Renal cortex interstitium (tissue), 11 donors: ENCODE results near the gene C6. TPM values are rescaled to one million over a fixed set of nuclear protein-coding genes. Genes with fewer than 3 reads are reported as not detected.
"Not testable (repeated sequence)": the region's sequence is repeated elsewhere in the genome, so short reads cannot be mapped to it uniquely, and the experiment has no call there.

Source experiments
- DNase-seq, 11 donors: peaks; one replicate each; pipeline ENCODE4 v3.0.0-alpha.2; 2013; ENCODE audit warnings: low read depth in 9 of 11, low spot score in 4 of 11; ENCODE audit errors: extremely low read depth in 1 of 11
- polyA plus RNA-seq, 3 donors: library from polyadenylated mRNA; unstranded; fragments of 120-200 nt; gene quantifications; one replicate each; pipeline ENCODE4 v1.2.1, GENCODE V29; 2013; ENCODE audit not compliant: insufficient read length in 3 of 3

C6 gene
- polyA plus RNA-seq, 3 donors, result 1.2 to 3.3 (median 1.5) TPM

DNA sequence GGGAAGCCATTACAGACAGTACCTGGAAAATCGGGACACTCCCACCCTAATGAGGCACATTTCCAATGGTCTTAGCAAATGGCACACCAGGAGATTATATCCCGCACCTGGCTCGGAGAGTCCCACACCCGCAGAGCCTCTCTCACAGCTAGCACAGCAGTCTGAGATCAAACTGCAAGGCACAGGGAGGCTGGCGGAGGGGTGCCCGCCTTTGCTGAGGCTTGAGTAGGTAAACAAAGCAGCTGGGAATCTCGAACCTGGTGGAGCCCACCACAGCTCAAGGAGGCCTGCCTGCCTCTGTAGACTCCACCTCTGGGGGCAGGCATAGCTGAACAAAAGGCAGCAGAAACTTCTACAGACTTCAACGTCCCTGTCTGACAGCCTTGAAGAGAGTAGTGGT lies 7.9 kb downstream of the C6 start:
- DNase-seq, result not testable (repeated sequence)

DNA sequence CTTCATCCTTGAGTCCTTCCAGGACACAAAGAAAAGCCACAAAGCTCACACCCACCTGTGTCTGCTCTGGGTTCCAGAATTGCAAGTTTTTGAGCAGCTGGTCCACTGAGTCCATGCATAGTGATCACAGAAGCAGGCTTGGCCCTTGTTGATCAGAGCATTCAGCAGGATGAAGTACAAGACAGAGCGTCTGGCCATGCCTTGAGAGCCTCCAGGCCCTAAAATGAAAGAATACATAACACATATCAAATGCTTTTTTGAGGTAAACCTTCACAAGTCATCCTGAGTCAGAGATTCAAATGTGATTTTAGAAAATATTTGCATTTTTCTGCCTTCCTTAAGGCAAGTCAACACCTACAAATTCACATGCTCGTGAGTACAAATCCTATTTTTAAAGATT lies 10.3 kb downstream of the C6 start:
- no peak for DNase-seq

DNA sequence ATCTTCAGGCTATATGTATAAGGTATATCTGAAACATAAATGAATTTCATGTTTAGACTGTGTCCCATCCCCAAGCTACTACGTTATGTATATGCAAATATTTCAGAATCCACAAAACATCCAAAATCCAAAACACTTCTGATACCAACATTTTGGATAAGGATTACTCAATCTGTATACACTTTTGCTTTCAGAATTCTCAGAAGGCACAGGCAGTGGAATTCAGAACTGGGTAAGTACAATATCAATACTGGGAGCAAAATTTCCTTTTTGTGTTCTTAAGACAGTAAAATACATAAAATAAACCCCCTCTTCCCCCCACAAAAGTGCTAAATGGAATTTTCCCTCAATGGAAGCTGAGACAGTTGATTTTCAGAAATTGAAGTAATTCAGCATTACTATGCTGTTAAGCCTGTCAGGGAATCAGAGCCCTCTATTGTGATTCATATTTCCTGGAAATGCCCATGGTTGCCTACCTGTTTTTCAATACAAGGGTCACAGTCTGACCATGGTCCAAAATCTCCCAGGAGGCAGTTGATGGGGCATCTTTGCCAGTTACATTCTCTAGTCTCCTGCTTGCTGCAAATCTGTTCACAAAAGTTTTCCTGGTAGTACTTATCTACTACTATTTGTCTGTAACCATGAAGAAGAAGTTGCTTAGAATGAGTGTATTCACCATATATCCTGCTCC lies 12.1 kb downstream of the C6 start:
- DNase-seq, result no peak

- no peak for DNase-seq
Observed at GRCh38 chr5:41200506-41200905, 12.8 kb downstream of the C6 start.

GRCh38 chr5:41199660-41200059 lies 13.7 kb downstream of the C6 start:
- no peak for DNase-seq

DNA sequence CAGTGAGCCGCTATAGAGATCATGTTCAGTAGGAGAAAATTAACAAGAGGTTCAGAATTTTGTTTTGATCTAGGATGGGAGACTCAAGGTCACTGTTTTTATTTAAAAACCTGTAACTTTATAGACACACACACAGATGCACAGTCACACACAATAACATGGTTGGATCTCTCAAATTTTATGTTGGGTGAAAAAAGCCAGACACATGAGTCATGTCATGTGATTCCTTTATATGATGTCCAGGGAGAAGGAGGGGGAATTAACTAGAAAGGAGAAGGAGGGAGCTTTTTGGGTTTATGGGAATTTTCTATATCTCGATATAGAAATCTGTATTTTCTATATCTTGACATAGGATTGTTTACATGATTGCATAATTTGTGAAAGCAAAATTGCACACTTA lies 17.1 kb downstream of the C6 start:
- DNase-seq, result no peak

DNA sequence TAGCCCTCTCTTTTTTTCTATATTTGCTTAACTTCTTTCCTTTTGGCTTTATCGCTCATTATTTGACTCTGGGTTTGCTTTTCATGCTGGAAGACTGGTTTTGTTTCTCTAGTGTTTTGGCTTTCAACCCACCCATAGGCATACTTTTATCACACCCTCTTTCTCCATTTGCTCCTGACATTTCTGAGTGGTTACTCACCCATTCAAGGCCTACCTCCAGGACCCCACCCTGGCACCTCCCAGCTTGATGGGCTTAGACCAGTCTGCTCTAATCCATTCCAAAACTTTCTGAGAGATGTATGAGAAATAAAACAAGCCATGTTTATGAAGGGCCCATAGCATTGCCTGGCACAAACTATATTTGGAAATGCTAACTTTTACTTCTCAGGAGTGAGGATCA lies 18.1 kb downstream of the C6 start:
- DNase-seq, result no peak

GRCh38 chr5:41194339-41194738 lies 19.0 kb downstream of the C6 start:
- DNase-seq, result no peak

DNA sequence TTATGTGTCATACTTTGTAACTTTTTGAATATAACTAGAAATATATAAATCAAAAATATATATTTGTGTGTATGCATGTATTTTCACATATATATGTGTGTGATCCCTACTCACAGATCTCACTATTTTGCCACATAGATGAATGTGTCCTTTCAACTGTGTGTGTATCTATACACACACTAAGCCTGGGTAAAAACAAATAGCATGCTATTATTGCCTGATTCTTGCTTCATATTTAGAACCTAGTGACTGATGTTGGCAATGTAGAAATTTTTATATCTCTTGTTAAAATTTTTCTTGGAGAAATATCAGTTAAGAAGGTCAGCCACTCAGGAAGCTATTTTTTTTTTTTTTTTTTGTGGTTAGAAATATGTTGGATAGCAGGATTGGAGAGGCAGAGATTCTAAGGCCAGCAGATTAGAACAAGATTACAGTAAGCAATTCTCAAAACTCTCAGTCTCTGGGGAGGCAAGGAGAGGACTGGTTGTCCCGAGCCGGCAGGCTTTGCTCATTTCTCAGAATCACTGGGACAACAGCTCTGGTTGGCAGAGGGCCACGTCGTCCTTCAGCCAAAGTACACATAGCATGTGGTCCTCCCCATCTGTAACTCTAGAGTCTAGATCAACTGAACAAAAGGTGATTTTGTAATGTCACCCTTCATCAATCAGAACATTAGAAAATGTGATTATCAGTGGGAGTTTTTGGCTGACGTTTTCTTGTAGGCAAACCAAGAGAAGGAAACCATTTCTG lies 19.7 kb downstream of the C6 start:
- peak; percentile 46 to 85 (median 64) for DNase-seq

GRCh38 chr5:41191249-41191648 lies 22.1 kb downstream of the C6 start:
- DNase-seq, result no peak

DNA sequence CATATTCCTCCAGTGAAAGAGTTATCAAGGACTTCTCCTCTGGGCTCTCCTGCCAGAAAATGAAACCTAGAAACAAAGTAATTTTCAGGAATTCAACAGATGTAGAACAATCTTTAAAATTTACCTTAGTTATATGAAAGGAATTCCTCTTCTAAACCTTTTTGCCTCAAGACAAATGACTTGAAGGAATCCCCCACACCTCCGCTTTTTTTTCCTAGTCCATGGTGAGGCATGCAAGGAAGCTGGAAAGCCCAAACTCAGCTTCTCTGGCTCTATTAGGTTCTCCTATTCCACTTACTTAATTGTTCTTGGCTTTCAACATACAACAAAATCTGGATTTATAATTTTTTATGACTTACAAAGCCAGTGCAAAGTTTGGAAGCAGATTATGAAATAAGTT lies 27.2 kb downstream of the C6 start:
- DNase-seq, result no peak

DNA sequence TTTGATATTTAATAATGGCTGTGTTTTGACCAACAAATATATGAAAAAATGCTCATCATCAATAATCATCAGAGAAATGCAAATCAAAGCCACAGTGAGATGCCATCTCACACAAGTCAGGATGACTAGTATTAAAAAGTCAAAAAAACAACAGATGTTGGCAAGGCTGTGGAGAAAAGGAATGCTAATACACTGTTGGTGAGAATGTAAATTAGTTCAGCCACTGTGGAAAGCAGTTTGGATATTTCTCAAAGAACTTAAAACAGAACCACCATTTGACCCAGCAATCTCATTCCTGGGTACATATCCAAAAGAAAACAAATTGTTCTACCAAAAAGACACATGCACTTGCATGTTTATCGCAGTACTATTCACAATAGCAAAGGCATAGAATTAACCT lies 30.0 kb downstream of the C6 start:
- DNase-seq, result not testable (repeated sequence)

DNA sequence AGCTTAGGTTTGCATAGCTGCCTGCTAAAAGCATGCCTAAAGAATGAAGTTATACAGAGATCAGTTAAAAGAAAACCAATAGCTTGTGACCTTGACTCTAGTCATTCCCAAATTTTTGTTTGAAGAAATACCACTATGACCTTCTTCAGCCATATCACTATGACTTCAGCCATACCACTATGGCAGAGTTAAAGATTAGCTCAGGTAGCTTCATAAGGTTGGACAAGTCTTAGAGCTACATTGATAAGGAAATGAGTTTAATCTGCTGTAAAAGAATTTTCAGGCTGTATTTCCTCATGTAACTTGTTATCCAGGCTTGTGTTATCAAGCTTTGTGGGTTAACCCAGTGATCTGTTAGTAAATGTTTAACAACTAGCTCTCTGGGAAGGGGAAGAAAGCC lies 30.7 kb downstream of the C6 start:
- DNase-seq, result no peak

DNA sequence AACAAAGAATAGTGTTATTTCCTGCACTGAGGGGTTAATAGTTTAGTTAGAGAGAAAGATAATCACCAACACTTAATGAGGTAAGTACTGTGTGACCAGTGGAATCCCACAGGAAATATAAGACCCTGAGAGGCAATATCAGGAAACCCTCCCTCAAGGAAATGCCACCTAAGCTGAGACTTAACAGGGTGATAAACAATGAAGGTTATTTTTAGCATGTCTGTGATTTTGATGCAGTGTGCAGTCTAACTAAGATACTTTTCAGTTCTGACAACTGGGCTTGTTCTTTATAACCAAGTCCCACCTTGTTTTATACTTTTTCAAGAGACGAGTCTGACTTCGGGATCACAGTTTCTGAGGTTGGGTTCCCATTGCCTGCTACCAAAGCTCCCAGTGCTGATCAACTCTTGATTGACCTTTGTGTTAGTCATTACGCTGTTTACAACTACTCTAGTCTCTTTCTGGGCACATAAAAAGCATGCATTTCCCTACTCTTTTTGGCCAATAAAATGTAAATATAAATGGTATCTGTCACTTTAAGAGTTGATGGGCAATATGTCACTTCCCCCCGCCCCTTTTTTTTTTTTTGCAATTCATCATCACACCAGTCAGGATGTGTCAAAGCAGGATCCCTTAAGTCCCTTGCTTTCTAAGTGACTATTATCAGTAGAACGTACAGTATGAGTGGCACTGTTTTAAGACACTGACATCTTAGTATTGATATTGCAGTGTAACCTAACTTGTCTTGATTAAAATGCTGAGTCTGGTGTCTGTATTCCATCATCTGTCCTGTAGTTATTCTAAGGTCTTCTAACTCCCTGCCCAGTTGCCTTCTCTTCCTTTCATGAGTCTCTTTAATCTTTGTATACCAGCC lies 31.4 kb downstream of the C6 start:
- DNase-seq, result no peak

DNA sequence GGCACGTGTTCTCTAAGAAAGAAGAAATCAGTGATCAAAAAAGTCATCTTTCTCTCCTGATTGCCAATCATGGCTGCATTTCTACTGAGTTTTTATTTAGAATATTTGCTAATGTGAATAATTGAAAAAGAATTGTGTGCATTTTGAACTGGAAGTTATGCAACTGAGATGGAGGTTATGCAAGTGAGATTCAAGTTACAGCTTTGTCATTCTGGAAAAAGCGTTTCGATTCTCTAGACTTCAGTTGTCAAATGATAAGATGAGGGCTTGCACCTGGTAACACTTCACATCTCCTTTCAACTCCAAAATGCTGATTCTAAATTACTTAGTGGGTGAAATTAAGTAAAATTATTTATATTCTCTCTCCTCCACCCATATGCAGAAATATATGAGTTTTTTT lies 36.4 kb downstream of the C6 start:
- no peak for DNase-seq

GRCh38 chr5:41172012-41172411 lies 41.3 kb downstream of the C6 start:
- DNase-seq, result no peak

GRCh38 chr5:41161271-41161670 lies 52.1 kb downstream of the C6 start:
- DNase-seq, result no peak

DNA sequence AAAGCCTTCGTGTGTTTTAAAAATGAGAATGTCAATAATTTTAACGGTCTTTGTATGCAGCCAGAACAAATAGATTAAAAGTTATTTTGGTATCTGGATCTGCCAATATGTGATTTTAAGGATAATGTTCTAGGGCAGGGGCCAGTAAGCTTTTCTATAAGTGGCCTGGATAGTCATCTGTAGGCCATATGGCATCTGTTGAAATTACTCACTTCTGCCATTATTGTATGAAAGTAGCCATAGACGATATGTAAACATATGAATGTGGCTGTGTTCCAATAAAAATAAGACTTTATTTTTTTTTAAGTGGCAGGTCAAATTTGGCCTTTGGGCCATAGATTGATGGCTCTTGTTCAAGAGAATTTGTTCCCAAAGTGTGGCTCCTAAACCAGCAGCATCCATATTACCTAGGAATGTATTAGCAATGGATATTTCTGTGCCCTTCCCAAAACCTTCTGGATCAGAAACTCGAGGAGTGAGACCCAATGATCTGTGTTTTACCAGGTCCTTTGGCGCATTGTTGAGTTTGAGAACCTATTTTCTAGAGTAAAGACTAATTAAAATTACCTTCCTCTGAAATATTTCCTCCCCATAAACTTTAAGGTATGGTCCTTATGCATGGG lies 55.9 kb downstream of the C6 start:
- no peak for DNase-seq

GRCh38 chr5:41156739-41157138 lies 56.6 kb downstream of the C6 start:
- no peak for DNase-seq

GRCh38 chr5:41154491-41154890 lies 58.8 kb downstream of the C6 start:
- no peak for DNase-seq
